Endothelial cell of umbilical vein (primary cell): ENCODE measurements around the gene MED16. TPM values are rescaled to one million over a fixed set of nuclear protein-coding genes. Genes with fewer than 3 reads are reported as not detected.

ENCODE experiments used
- BruUV-seq: library from RNA; stranded (reverse); fragments of 400-500 nt; replicated peaks from 2 replicates; lab custom pipeline; 2021; lab: Mats Ljungman, UMichigan
- CTCF ChIA-PET: fragments of 300-600, 350-600 bp; sonication (Branson Sonifier 250); formaldehyde crosslinking; loops from one replicate; lab custom pipeline; 2021; ENCODE audit warnings: antibody characterized with exemption, inconsistent platforms; lab: Charles Lee
- POLR2A ChIA-PET: fragments of 300-600, 350-600 bp; sonication (Branson Sonifier 250); formaldehyde crosslinking; loops from one replicate; lab custom pipeline; 2021; ENCODE audit warnings: antibody characterized with exemption, inconsistent platforms; lab: Charles Lee
- DNase-seq: peaks from one replicate; pipeline ENCODE4 v3.0.0-alpha.2; 2011; ENCODE audit warnings: low read depth, low spot score
- FAIRE-seq: peaks from 2 replicates; lab custom pipeline; 2011; peaks lifted over from hg19 to GRCh38; lab: Jason Lieb, UNC
- H2AFZ ChIP-seq: 2 replicates; pipeline ENCODE4 v1.6.0; 2012; ENCODE audit warnings: low read depth, low read length, control low read depth, inconsistent platforms
- H3K27ac ChIP-seq: 2 replicates; pipeline ENCODE4 v1.5.1; 2011; ENCODE audit warnings: low read depth, mild to moderate bottlenecking, control low read depth, low read length, moderate library complexity; ENCODE audit not compliant: insufficient read depth
- H3K27me3 ChIP-seq, 2 experiments: 2 replicates each; pipeline versions ENCODE4 v1.6.0 to v1.6.1; 2011; ENCODE audit warnings: low read length in 2 of 2, mixed read lengths in 1 of 2; ENCODE audit not compliant: control insufficient read depth in 2 of 2, insufficient read depth in 2 of 2
- H3K36me3 ChIP-seq, 2 experiments: 2 replicates in 1 of 2; 3 replicates in 1 of 2; pipeline ENCODE4 v1.5.1; 2011; ENCODE audit warnings: low read length in 2 of 2, mild to moderate bottlenecking in 1 of 2, moderate library complexity in 1 of 2; ENCODE audit not compliant: control insufficient read depth in 2 of 2, insufficient read depth in 2 of 2; ENCODE audit errors: extremely low read depth in 1 of 2
- H3K4me1 ChIP-seq: 3 replicates; pipeline ENCODE4 v1.5.1; 2011; ENCODE audit warnings: mild to moderate bottlenecking, low read length; ENCODE audit not compliant: control insufficient read depth, insufficient read depth; ENCODE audit errors: extremely low read depth
- H3K4me2 ChIP-seq: 2 replicates; pipeline ENCODE4 v1.6.1; 2011; ENCODE audit warnings: low read length, control low read depth, mixed read lengths; ENCODE audit not compliant: insufficient read depth
- H3K4me3 ChIP-seq, 3 experiments: fragments of 200-600 bp in 1 of 3; sonication (generic), shearing (Covaris generic) in 1 of 3; replicated peaks in 1 of 3; 2 replicates each; pipeline ENCODE4 v1.5.1; 2011 to 2016; ENCODE audit warnings: control low read depth in 3 of 3, low read length in 3 of 3, mild to moderate bottlenecking in 2 of 3, inconsistent platforms in 1 of 3, low read depth in 1 of 3, moderate library complexity in 1 of 3; ENCODE audit not compliant: insufficient read depth in 1 of 3
- H3K79me2 ChIP-seq: 2 replicates; pipeline ENCODE4 v1.6.0; 2012; ENCODE audit warnings: low read length, inconsistent platforms; ENCODE audit not compliant: control insufficient read depth, insufficient read depth
- H3K9ac ChIP-seq: replicated peaks from 2 replicates; pipeline ENCODE3; 2011; ENCODE audit warnings: low read length, control low read depth; ENCODE audit not compliant: insufficient read depth; ENCODE audit errors: extremely low read depth
- H3K9me1 ChIP-seq: replicated peaks from 3 replicates; pipeline ENCODE4 v1.6.0; 2011; ENCODE audit warnings: mild to moderate bottlenecking, low read length; ENCODE audit not compliant: control insufficient read depth, insufficient read depth; ENCODE audit errors: extremely low read depth
- H3K9me3 ChIP-seq: replicated peaks from 2 replicates; pipeline ENCODE4 v1.5.1; 2012; ENCODE audit warnings: low read length, inconsistent platforms; ENCODE audit not compliant: control insufficient read depth, insufficient read depth
- H4K20me1 ChIP-seq: replicated peaks from 2 replicates; pipeline ENCODE3; 2011; ENCODE audit warnings: mild to moderate bottlenecking, low read length; ENCODE audit not compliant: control insufficient read depth, insufficient read depth; ENCODE audit errors: extremely low read depth
- CTCF ChIP-seq, 2 donors: IDR thresholded peaks; 1 replicate in 1 of 2; 2 replicates in 1 of 2; pipeline ENCODE4 v1.5.1; 2011; ENCODE audit warnings: low read length in 2 of 2, mild to moderate bottlenecking in 2 of 2, moderate library complexity in 2 of 2, control low read depth in 1 of 2, inconsistent platforms in 1 of 2, low read depth in 1 of 2; ENCODE audit not compliant: insufficient read depth in 1 of 2; ENCODE audit errors: extremely low read depth in 1 of 2
- EZH2 ChIP-seq: IDR thresholded peaks from 2 replicates; pipeline ENCODE4 v1.6.1; 2012; ENCODE audit warnings: borderline replicate concordance, low read depth, mild to moderate bottlenecking, moderate library complexity, low read length, inconsistent platforms; ENCODE audit not compliant: severe bottlenecking
- FOS ChIP-seq: IDR thresholded peaks from 2 replicates; pipeline ENCODE4 v1.6.1; 2011; ENCODE audit warnings: mild to moderate bottlenecking, low read length, moderate library complexity, borderline replicate concordance; ENCODE audit not compliant: insufficient read depth
- GATA2 ChIP-seq: IDR thresholded peaks from 2 replicates; pipeline ENCODE4 v1.7.0; 2011; ENCODE audit warnings: low read depth, mild to moderate bottlenecking, moderate library complexity, mixed read lengths, low read length; ENCODE audit not compliant: insufficient read length, insufficient read depth
- JUN ChIP-seq: IDR thresholded peaks from 2 replicates; pipeline ENCODE4 v1.6.1; 2011; ENCODE audit warnings: borderline replicate concordance, low read depth; ENCODE audit not compliant: insufficient read length, insufficient read depth
- MAX ChIP-seq: IDR thresholded peaks from 2 replicates; pipeline ENCODE4 v1.6.1; 2011; ENCODE audit not compliant: insufficient read depth, insufficient read length
- MYC ChIP-seq: IDR thresholded peaks from one replicate; pipeline ENCODE4 v1.6.1; 2011; ENCODE audit warnings: mild to moderate bottlenecking, low read depth, low read length
- POLR2A ChIP-seq: IDR thresholded peaks from 2 replicates; pipeline ENCODE4 v1.6.1; 2012; ENCODE audit warnings: low read depth, mild to moderate bottlenecking, control low read depth, low read length
- POLR2AphosphoS5 ChIP-seq: IDR thresholded peaks from 2 replicates; pipeline ENCODE4 v1.6.1; 2012; ENCODE audit warnings: low read depth, mild to moderate bottlenecking, control low read depth, low read length, moderate library complexity; ENCODE audit not compliant: insufficient read depth
- dilution Hi-C: fragments of 300-500 bp; cut with MboI; formaldehyde crosslinking; loops from one replicate; pipeline ENCODE4 v1.15.0; 2019; ENCODE audit warnings: low sequenced_read_pairs; ENCODE audit not compliant: extremely low pct_ligation_motif_present
- intact Hi-C: fragments of 100-400 bp; cut with micrococcal nuclease; formaldehyde crosslinking; loops from one replicate; pipeline ENCODE4 v1.10.0; 2022
- polyA plus RNA-seq, 4 experiments: library from polyadenylated mRNA; depleted of rRNA in 3 of 4; stranded (reverse) in 3 of 4; unstranded in 1 of 4; fragments of >200 nt; gene quantifications; 2 replicates each; pipeline versions ENCODE4 v1.2.1 to v1.2.3, GENCODE V29; 2011 to 2012; ENCODE audit warnings: missing spikeins in 1 of 4
- total RNA-seq: library from RNA; stranded (reverse); gene quantifications from 2 replicates; pipeline ENCODE4 v1.2.3, GENCODE V29; 2021

The MED16 gene
- total and polyA plus RNA-seq, 2 donors (not counting 3 experiments of a cell fraction or from before 2014, with no cell fraction given): 63.1 to 66.5 TPM

- CTCF ChIA-PET: interaction anchor here (0.6 kb wide), 1 partner anchor 33 kb away, joined by 5 read pairs; no protein-coding TSS in a partner anchor
- dilution Hi-C loops: no loop called here
- FAIRE-seq: no peak
Observed at GRCh38 chr19:827710-828321, 65.2 kb downstream of the MED16 start, which contains the start of gene AZU1. Gene AZU1 (plus strand): TSS chr19:827837. CDS start chr19:827847, 10 bp downstream.

More at GRCh38 chr19:827710-828321, 65.2 kb downstream of the MED16 start, which contains the start of gene AZU1:
- no TSS peak for BruUV-seq
- no peak within 1 kb of the TSS for H3K4me3 ChIP-seq
- no peaks in the 10 kb centered on the region for H3K36me3 ChIP-seq
- no peak within 1 kb of the TSS for H3K9ac ChIP-seq
- H3K27me3 ChIP-seq: no peaks in the 10 kb centered on the region
- no peak within 1 kb of the TSS for H3K27ac ChIP-seq
- no peak within 1 kb of the TSS for H3K4me2 ChIP-seq
- no peaks in the 10 kb centered on the region for H3K4me1 ChIP-seq
- POLR2A ChIA-PET: no interaction called here
- no peaks in the 10 kb centered on the region for H4K20me1 ChIP-seq
- no peak for DNase-seq
- H3K9me1 ChIP-seq: no peaks in the 10 kb centered on the region
- intact Hi-C loops: no loop called here
- no peaks in the 10 kb centered on the region for H3K9me3 ChIP-seq
- no peak for TF ChIP-seq FOS
- TF ChIP-seq CTCF (IDR thresholded peaks at IDR 0.05; ENCODE audit: extremely low read depth in 1 of 2, insufficient read depth in 1 of 2, low read depth in 1 of 2, low read length in 2 of 2): no peak
- TF ChIP-seq MAX: no peak
- no peak for TF ChIP-seq EZH2
- TF ChIP-seq POLR2A: no peak
- no peak for TF ChIP-seq MYC
- no peak for TF ChIP-seq POLR2AphosphoS5
- TF ChIP-seq GATA2: no peak
- no peak for TF ChIP-seq JUN
- no peaks in the 10 kb centered on the region for H3K79me2 ChIP-seq
- H2AFZ ChIP-seq: no peak within 1 kb of the TSS
